GM18868 (cell line): Measurements from ENCODE around the gene ANKRD11.
"Not testable (repeated sequence)": the region's sequence is repeated elsewhere in the genome, so short reads cannot be mapped to it uniquely, and the experiment has no call there.

Experiments used
- ATAC-seq: cut with Tn5 transposase; IDR thresholded peaks from one replicate; pipeline ENCODE4 v1.9.1; 2021; ENCODE audit warnings: mild to moderate bottlenecking, moderate library complexity; ENCODE audit not compliant: unreplicated experiment

Gene ANKRD11

GRCh38 chr16:89388536-89388935, 101.8 kb downstream of the ANKRD11 start:
- no peak for ATAC-seq

- ATAC-seq, result no peak
These were observed 103.8 kb downstream of the ANKRD11 start for GRCh38 chr16:89386306-89387185.

GRCh38 chr16:89385712-89386111, 104.6 kb downstream of the ANKRD11 start:
- ATAC-seq, result no peak

- ATAC-seq, result no peak
These were observed 106.1 kb downstream of the ANKRD11 start for GRCh38 chr16:89384282-89384681.

- no peak for ATAC-seq
These were observed 107.0 kb downstream of the ANKRD11 start for GRCh38 chr16:89383095-89384003.

GRCh38 chr16:89382555-89382954, 107.8 kb downstream of the ANKRD11 start:
- not testable (repeated sequence) for ATAC-seq

- ATAC-seq, result no peak
These were observed 108.6 kb downstream of the ANKRD11 start for GRCh38 chr16:89381788-89382187.

GRCh38 chr16:89380681-89381080, 109.7 kb downstream of the ANKRD11 start:
- ATAC-seq, result no peak

GRCh38 chr16:89378947-89379771, 111.2 kb downstream of the ANKRD11 start:
- ATAC-seq, result no peak

GRCh38 chr16:89377453-89377848, 112.9 kb downstream of the ANKRD11 start:
- no peak for ATAC-seq

GRCh38 chr16:89376812-89377452, 113.4 kb downstream of the ANKRD11 start:
- ATAC-seq, result no peak

GRCh38 chr16:89375686-89376085, 114.7 kb downstream of the ANKRD11 start:
- ATAC-seq, result no peak

- no peak for ATAC-seq
These were observed 115.3 kb downstream of the ANKRD11 start for GRCh38 chr16:89375021-89375420.

GRCh38 chr16:89374393-89374960, 115.9 kb downstream of the ANKRD11 start:
- ATAC-seq, result no peak

- ATAC-seq, result no peak
These were observed 116.8 kb downstream of the ANKRD11 start for GRCh38 chr16:89373355-89374110.

GRCh38 chr16:89371968-89372634, 118.3 kb downstream of the ANKRD11 start:
- no peak for ATAC-seq

- ATAC-seq, result no peak
These were observed 119.0 kb downstream of the ANKRD11 start for GRCh38 chr16:89371386-89371785.

GRCh38 chr16:89370601-89371000, 119.8 kb downstream of the ANKRD11 start:
- no peak for ATAC-seq

- ATAC-seq, result no peak
These were observed 120.3 kb downstream of the ANKRD11 start for GRCh38 chr16:89370081-89370511.
